ENCODE results near the gene ANK2.

Gene ANK2

GRCh38 chr4:113064244-113064643 lies 14.8 kb downstream of the ANK2 start:
- no peak for TF ChIP-seq GATA3 (IDR thresholded peaks at IDR 0.05; ENCODE audit: low read depth, low read length)

- TF ChIP-seq GATA2 (IDR thresholded peaks at IDR 0.05; ENCODE audit: low read depth, low read length) = no peak
- TF ChIP-seq GATA3 (IDR thresholded peaks at IDR 0.05; ENCODE audit: low read depth, low read length) = no peak
Observed at GRCh38 chr4:113065629-113066028, 16.2 kb downstream of the ANK2 start.

GRCh38 chr4:113069212-113069892 lies 19.9 kb downstream of the ANK2 start:
- TF ChIP-seq GATA3 (IDR thresholded peaks at IDR 0.05; ENCODE audit: low read depth, low read length) = no peak

DNA sequence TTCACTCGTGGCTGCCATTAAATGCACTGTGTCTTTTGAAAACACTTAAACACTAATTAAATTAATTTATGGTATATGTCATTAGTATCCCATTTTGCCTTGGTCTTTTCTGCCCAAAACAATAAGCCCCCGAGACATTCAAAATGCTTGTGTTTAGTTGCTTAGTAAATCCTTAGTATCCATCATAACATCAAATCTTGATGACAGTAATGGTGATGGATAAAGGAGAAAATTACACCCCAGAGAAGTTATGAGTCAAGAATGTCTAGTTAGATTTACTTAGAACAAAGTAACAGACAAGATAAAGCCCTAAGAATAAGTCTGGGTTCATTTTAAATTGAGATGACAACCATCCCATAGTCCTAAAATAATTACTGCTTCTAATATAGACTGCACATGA lies 21.3 kb downstream of the ANK2 start:
- TF ChIP-seq GATA2 (IDR thresholded peaks at IDR 0.05; ENCODE audit: low read depth, low read length) (no peak), GATA3 (IDR thresholded peaks at IDR 0.05; ENCODE audit: low read depth, low read length) (no peak)

GRCh38 chr4:113071274-113071673 lies 21.8 kb downstream of the ANK2 start:
- TF ChIP-seq GATA3 (IDR thresholded peaks at IDR 0.05; ENCODE audit: low read depth, low read length) = no peak
- no peak for TF ChIP-seq GATA2 (IDR thresholded peaks at IDR 0.05; ENCODE audit: low read depth, low read length)

DNA sequence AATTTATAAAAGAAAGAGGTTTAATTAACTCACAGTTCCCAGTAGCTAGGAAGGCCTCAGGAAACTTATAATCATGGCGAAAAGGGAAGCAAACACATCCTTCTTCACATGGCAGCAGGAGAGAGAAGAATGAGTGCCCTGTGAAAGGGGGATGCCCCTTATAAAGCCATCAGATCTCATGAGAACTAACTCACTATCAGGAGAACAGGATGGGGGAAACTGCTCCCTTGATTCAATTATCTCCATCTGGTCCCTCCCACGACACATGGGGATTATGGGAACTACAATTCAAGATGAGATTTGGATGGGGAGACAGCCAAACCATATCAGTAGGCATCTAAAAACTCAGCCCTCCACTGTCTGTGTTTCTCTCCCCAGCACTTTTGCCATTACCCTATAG lies 22.4 kb downstream of the ANK2 start:
- TF ChIP-seq GATA3 (IDR thresholded peaks at IDR 0.05; ENCODE audit: low read depth, low read length) (no peak), GATA2 (IDR thresholded peaks at IDR 0.05; ENCODE audit: low read depth, low read length) (no peak)

DNA sequence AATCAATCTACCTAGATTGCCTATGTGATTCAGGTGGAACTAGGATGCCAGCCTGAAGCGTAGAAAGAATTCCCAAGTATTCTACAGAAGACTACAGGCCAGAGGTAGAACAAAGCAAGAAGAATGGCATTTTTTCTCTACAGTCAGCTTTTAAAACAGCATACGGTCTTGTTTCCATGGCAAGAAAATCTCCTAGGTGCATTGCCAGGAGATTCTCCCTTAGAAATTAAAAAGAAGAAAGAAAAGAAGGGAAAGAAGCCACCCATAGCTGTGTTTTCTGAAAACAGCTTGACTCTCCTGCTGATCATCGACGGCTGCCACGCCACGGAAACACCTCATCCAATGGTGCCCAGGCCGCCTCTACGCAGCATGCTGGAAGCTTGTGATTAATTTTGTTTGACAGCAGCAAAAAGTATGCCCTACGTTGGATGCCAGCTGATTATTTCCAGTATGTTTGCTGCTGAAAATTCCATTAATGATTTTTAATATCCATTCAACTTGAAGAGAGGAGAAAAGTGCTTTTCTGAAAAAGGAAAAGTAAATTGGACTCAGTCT lies 24.1 kb downstream of the ANK2 start:
- no peak for TF ChIP-seq GATA3 (IDR thresholded peaks at IDR 0.05; ENCODE audit: low read depth, low read length)
- no peak for TF ChIP-seq GATA2 (IDR thresholded peaks at IDR 0.05; ENCODE audit: low read depth, low read length)

GRCh38 chr4:113077575-113077974 lies 28.1 kb downstream of the ANK2 start:
- TF ChIP-seq GATA2 (IDR thresholded peaks at IDR 0.05; ENCODE audit: low read depth, low read length) (no peak), GATA3 (IDR thresholded peaks at IDR 0.05; ENCODE audit: low read depth, low read length) (no peak)

- no peak for TF ChIP-seq GATA3 (IDR thresholded peaks at IDR 0.05; ENCODE audit: low read depth, low read length)
- no peak for TF ChIP-seq GATA2 (IDR thresholded peaks at IDR 0.05; ENCODE audit: low read depth, low read length)
Observed at GRCh38 chr4:113078066-113078465, 28.6 kb downstream of the ANK2 start.

GRCh38 chr4:113080050-113080449 lies 30.6 kb downstream of the ANK2 start:
- TF ChIP-seq GATA2 (IDR thresholded peaks at IDR 0.05; ENCODE audit: low read depth, low read length) = no peak
- TF ChIP-seq GATA3 (IDR thresholded peaks at IDR 0.05; ENCODE audit: low read depth, low read length) = no peak

GRCh38 chr4:113080624-113081023 lies 31.2 kb downstream of the ANK2 start:
- no peak for TF ChIP-seq GATA3 (IDR thresholded peaks at IDR 0.05; ENCODE audit: low read depth, low read length)
- TF ChIP-seq GATA2 (IDR thresholded peaks at IDR 0.05; ENCODE audit: low read depth, low read length) = no peak

- TF ChIP-seq GATA3 (IDR thresholded peaks at IDR 0.05; ENCODE audit: low read depth, low read length) (no peak), GATA2 (IDR thresholded peaks at IDR 0.05; ENCODE audit: low read depth, low read length) (0 out of 2 replicates have a peak, but pooled peaks have one; percentile 14)
Observed at GRCh38 chr4:113083346-113083745, 33.9 kb downstream of the ANK2 start.

- no peak for TF ChIP-seq GATA2 (IDR thresholded peaks at IDR 0.05; ENCODE audit: low read depth, low read length)
- TF ChIP-seq GATA3 (IDR thresholded peaks at IDR 0.05; ENCODE audit: low read depth, low read length) = no peak
Observed at GRCh38 chr4:113086172-113086695, 36.8 kb downstream of the ANK2 start.

DNA sequence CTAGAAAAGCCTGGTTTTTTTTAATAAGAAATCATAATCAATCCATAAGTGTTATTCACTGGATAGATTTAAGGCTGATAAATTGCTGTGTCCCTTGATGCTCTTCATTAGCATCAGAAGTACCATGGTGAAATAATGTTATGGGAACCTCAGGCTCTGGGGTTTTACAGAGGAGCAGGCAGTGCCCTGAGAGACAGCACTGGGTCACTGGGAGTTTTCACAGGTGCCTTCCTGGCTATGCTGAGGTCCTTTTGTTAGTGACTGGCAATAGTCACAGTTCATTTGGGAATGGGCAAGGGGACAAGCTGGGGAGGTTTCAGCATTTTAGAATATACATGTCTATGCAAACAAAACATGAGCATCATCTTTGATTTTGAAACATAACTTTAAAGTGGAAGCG lies 38.6 kb downstream of the ANK2 start:
- TF ChIP-seq GATA2 (IDR thresholded peaks at IDR 0.05; ENCODE audit: low read depth, low read length) = no peak
- no peak for TF ChIP-seq GATA3 (IDR thresholded peaks at IDR 0.05; ENCODE audit: low read depth, low read length)

- TF ChIP-seq GATA3 (IDR thresholded peaks at IDR 0.05; ENCODE audit: low read depth, low read length) (no peak), GATA2 (IDR thresholded peaks at IDR 0.05; ENCODE audit: low read depth, low read length) (no peak)
Observed at GRCh38 chr4:113090954-113091353, 41.5 kb downstream of the ANK2 start.
